Astrocyte (in vitro differentiated cells and primary cell): ENCODE measurements around the gene ZBTB46. TPM values are rescaled to one million over a fixed set of nuclear protein-coding genes. Genes with fewer than 3 reads are reported as not detected.

Source experiments
- DNase-seq: peaks from one replicate; pipeline ENCODE4 v3.0.0-alpha.2; 2010; ENCODE audit warnings: low read depth
- FAIRE-seq: peaks from 2 replicates; lab custom pipeline; 2011; peaks lifted over from hg19 to GRCh38; lab: Jason Lieb, UNC
- H2AFZ ChIP-seq: 2 replicates; pipeline ENCODE4 v1.6.0; 2012; ENCODE audit warnings: low read depth, low read length, inconsistent platforms
- H3K27ac ChIP-seq: 2 replicates; pipeline ENCODE4 v1.5.1; 2011; ENCODE audit warnings: low read depth, low read length, inconsistent platforms
- H3K27me3 ChIP-seq: 2 replicates; pipeline ENCODE4 v1.6.0; 2011; ENCODE audit warnings: low read length, inconsistent platforms; ENCODE audit not compliant: insufficient read depth
- H3K36me3 ChIP-seq: 2 replicates; pipeline ENCODE4 v1.5.1; 2011; ENCODE audit warnings: low read length, inconsistent platforms; ENCODE audit not compliant: insufficient read depth
- H3K4me1 ChIP-seq: 2 replicates; pipeline ENCODE4 v1.5.1; 2011; ENCODE audit warnings: low read length, inconsistent platforms; ENCODE audit not compliant: insufficient read depth
- H3K4me2 ChIP-seq: 2 replicates; pipeline ENCODE4 v1.6.0; 2012; ENCODE audit warnings: low read length, inconsistent platforms
- H3K4me3 ChIP-seq: 2 replicates; pipeline ENCODE4 v1.5.1; 2011; ENCODE audit warnings: low read depth, mild to moderate bottlenecking, low read length, inconsistent platforms; ENCODE audit not compliant: insufficient read depth
- H3K79me2 ChIP-seq: 2 replicates; pipeline ENCODE4 v1.6.0; 2012; ENCODE audit warnings: mild to moderate bottlenecking, low read length, inconsistent platforms; ENCODE audit not compliant: insufficient read depth
- H3K9ac ChIP-seq: 2 replicates; pipeline ENCODE4 v1.6.0; 2012; ENCODE audit warnings: mild to moderate bottlenecking, low read length, inconsistent platforms
- H3K9me3 ChIP-seq: 2 replicates; pipeline ENCODE4 v1.5.1; 2012; ENCODE audit warnings: low read depth, mild to moderate bottlenecking, low read length, inconsistent platforms; ENCODE audit not compliant: insufficient read depth
- H4K20me1 ChIP-seq: 2 replicates; pipeline ENCODE4 v1.6.0; 2012; ENCODE audit warnings: low read length, inconsistent platforms; ENCODE audit not compliant: insufficient read depth
- H3K27ac Mint-ChIP-seq: one replicate; pipeline ENCODE4 v1.8.0; 2021; ENCODE audit warnings: mild to moderate bottlenecking, mixed read lengths; ENCODE audit not compliant: unreplicated experiment
- H3K27me3 Mint-ChIP-seq: one replicate; pipeline ENCODE4 v1.8.0; 2021; ENCODE audit warnings: low read depth, mixed read lengths; ENCODE audit not compliant: unreplicated experiment
- H3K36me3 Mint-ChIP-seq: one replicate; pipeline ENCODE4 v1.8.0; 2021; ENCODE audit warnings: low read depth, mixed read lengths; ENCODE audit not compliant: unreplicated experiment
- H3K4me1 Mint-ChIP-seq: one replicate; pipeline ENCODE4 v1.8.0; 2021; ENCODE audit warnings: low read depth, mixed read lengths; ENCODE audit not compliant: unreplicated experiment
- H3K4me3 Mint-ChIP-seq: one replicate; pipeline ENCODE4 v1.8.0; 2021; ENCODE audit warnings: mild to moderate bottlenecking, moderate library complexity, mixed read lengths; ENCODE audit not compliant: unreplicated experiment
- H3K9me3 Mint-ChIP-seq: one replicate; pipeline ENCODE4 v1.8.0; 2021; ENCODE audit warnings: mild to moderate bottlenecking, mixed read lengths; ENCODE audit not compliant: unreplicated experiment
- EZH2 ChIP-seq: IDR thresholded peaks from 2 replicates; pipeline ENCODE4 v1.6.1; 2012; ENCODE audit warnings: mild to moderate bottlenecking, low read length, inconsistent platforms; ENCODE audit not compliant: insufficient read depth
- total RNA-seq: library from RNA; stranded (reverse); gene quantifications from 2 replicates; pipeline ENCODE4 v1.2.1, GENCODE V29; 2021
- TF ChIP-seq, protein P1 (sequence below): IDR thresholded peaks from 2 replicates; pipeline ENCODE4 v1.5.1; 2011; ENCODE audit warnings: low read depth, mild to moderate bottlenecking, inconsistent platforms, low read length, moderate library complexity; ENCODE audit not compliant: insufficient read depth

Gene ZBTB46
- total RNA-seq, 1 donor from 2014 or later, result 13.9 TPM

DNA sequence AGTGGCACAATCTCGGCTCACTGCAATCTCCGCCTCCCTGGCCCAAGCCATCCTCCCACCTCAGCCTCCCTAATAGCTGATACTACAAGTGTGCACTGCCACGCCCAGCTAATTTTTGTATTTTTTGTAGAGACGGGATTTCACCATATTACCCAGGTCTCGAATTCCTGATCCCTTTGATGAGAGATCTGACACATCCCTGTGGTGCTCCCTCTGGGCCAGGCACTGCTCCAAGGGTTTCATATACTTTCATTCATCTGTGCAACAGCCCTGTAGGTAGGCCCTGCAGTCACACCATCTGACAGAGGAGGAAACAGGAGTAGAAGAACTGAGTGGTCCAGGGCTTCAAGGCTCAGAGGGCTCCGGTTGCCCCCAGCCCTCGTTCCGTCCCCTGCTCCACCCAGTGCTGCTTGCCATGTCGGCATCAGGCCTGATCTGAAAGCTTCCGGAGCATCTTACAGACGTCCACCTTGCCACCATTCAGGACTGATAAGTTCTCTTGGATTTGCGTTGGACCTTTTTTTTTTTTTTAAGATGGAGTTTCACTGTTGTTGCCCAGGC is 119.9 kb downstream of the ZBTB46 start:
- peaks cover 10% of the 10 kb centered on the region for H3K4me1 Mint-ChIP-seq
- H3K4me3 Mint-ChIP-seq, result peak overlapping the region; percentile 16
- H3K27ac Mint-ChIP-seq, result no peak overlapping the region
- Histone ChIP-seq H3K9me3 (peaks cover 4% of the 10 kb centered on the region), H4K20me1 (peaks cover 61% of the 10 kb centered on the region), H3K4me1 (peaks cover 15% of the 10 kb centered on the region), H3K36me3 (peaks cover 21% of the 10 kb centered on the region), H3K27me3 (no peaks in the 10 kb centered on the region), H3K4me2 (no peak overlapping the region), H3K79me2 (peaks cover 97% of the 10 kb centered on the region), H3K4me3 (no peak overlapping the region), H3K9ac (no peak overlapping the region), H2AFZ (no peak overlapping the region), H3K27ac (no peak overlapping the region)
- no peak for DNase-seq
- peaks cover 21% of the 10 kb centered on the region for H3K36me3 Mint-ChIP-seq
- H3K27me3 Mint-ChIP-seq, result no peaks in the 10 kb centered on the region
- peaks cover 13% of the 10 kb centered on the region for H3K9me3 Mint-ChIP-seq
- no peak for TF ChIP-seq EZH2
- TF ChIP-seq, protein P1, sequence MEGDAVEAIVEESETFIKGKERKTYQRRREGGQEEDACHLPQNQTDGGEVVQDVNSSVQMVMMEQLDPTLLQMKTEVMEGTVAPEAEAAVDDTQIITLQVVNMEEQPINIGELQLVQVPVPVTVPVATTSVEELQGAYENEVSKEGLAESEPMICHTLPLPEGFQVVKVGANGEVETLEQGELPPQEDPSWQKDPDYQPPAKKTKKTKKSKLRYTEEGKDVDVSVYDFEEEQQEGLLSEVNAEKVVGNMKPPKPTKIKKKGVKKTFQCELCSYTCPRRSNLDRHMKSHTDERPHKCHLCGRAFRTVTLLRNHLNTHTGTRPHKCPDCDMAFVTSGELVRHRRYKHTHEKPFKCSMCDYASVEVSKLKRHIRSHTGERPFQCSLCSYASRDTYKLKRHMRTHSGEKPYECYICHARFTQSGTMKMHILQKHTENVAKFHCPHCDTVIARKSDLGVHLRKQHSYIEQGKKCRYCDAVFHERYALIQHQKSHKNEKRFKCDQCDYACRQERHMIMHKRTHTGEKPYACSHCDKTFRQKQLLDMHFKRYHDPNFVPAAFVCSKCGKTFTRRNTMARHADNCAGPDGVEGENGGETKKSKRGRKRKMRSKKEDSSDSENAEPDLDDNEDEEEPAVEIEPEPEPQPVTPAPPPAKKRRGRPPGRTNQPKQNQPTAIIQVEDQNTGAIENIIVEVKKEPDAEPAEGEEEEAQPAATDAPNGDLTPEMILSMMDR, result no peak
- no peak for FAIRE-seq

DNA sequence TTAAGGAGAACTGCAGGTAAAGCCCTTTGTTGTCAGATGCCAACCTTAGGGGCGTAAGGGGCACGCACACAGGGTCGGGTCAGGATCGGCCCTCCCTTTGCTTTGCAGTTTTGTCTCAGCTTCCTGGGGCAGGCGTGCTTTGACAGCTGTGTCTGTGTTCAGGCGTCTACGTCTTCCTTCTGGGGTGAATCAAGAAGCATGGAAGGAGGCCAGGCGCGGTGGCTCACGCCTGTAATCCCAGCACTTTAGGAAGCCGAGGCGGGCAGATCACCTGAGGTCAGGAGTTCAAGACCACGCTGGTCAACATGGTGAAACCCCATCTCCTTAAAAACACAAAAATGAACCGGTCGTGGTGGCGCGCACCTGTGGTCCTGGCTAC is 121.9 kb downstream of the ZBTB46 start:
- Mint-ChIP-seq H3K9me3 (peaks cover 7% of the 10 kb centered on the region), H3K27me3 (no peaks in the 10 kb centered on the region), H3K4me1 (peaks cover 12% of the 10 kb centered on the region), H3K4me3 (peak overlapping the region; percentile 82), H3K36me3 (peaks cover 20% of the 10 kb centered on the region), H3K27ac (no peak overlapping the region)
- no peaks in the 10 kb centered on the region for H3K27me3 ChIP-seq
- H3K79me2 ChIP-seq, result peaks cover 96% of the 10 kb centered on the region
- peaks cover 17% of the 10 kb centered on the region for H3K4me1 ChIP-seq
- H3K9ac ChIP-seq, result peak overlapping the region; percentile 79
- TF ChIP-seq, protein P1, result no peak
- TF ChIP-seq EZH2, result no peak
- DNase-seq (no peak), FAIRE-seq (no peak)
- H3K27ac ChIP-seq, result no peak overlapping the region
- H3K4me3 ChIP-seq, result no peak overlapping the region
- peaks cover 59% of the 10 kb centered on the region for H4K20me1 ChIP-seq
- H3K9me3 ChIP-seq, result no peaks in the 10 kb centered on the region
- H3K4me2 ChIP-seq, result peak overlapping the region; percentile 89
- no peak overlapping the region for H2AFZ ChIP-seq
- H3K36me3 ChIP-seq, result peaks cover 25% of the 10 kb centered on the region

DNA sequence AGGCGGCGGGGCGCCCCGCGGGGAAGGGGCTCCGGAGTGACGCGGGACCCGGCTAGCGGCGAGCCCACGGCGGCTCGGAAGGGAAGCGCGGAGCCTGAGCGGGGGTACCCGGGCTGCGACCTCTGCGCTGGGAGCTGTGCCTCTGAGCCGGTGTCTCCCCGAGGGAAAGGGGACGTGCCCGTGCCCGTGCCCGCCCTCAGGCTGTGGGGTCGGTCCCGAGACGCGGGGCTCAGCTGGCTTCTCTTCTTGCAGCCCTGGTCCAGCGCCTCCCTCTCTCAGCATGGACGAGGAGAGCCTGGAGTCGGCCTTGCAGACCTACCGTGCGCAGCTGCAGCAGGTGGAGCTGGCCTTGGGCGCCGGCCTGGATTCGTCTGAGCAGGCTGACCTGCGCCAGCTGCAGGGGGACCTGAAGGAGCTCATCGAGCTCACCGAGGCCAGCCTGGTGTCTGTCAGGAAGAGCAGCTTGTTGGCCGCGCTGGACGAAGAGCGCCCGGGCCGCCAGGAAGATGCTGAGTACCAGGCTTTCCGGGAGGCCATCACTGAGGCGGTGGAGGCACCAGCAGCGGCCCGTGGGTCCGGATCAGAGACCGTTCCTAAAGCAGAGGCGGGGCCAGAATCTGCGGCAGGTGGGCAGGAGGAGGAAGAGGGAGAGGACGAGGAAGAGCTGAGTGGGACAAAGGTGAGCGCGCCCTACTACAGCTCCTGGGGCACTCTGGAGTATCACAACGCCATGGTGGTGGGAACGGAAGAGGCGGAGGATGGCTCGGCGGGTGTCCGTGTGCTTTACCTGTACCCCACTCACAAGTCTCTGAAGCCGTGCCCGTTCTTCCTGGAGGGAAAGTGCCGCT is 122.5 kb downstream of the ZBTB46 start:
- TF ChIP-seq EZH2, result no peak
- TF ChIP-seq, protein P1, result no peak
- H3K27ac Mint-ChIP-seq, result no peak overlapping the region
- Histone ChIP-seq H2AFZ (peak overlapping the region; percentile 41), H3K9me3 (no peaks in the 10 kb centered on the region), H3K4me2 (peak overlapping the region; percentile 89), H4K20me1 (peaks cover 57% of the 10 kb centered on the region), H3K9ac (peak overlapping the region; percentile 79), H3K27me3 (no peaks in the 10 kb centered on the region), H3K4me3 (peak overlapping the region; percentile 77), H3K27ac (peak overlapping the region; percentile 19), H3K36me3 (peaks cover 25% of the 10 kb centered on the region), H3K4me1 (peaks cover 17% of the 10 kb centered on the region), H3K79me2 (peaks cover 89% of the 10 kb centered on the region)
- DNase-seq, result no peak
- H3K9me3 Mint-ChIP-seq, result peaks cover 7% of the 10 kb centered on the region
- peaks cover 12% of the 10 kb centered on the region for H3K4me1 Mint-ChIP-seq
- no peak for FAIRE-seq
- H3K4me3 Mint-ChIP-seq, result peak overlapping the region; percentile 82
- peaks cover 20% of the 10 kb centered on the region for H3K36me3 Mint-ChIP-seq
- H3K27me3 Mint-ChIP-seq, result no peaks in the 10 kb centered on the region
